HepG2 (cell line): Measurements from ENCODE around the gene CDH13. TPM values are rescaled to one million over a fixed set of nuclear protein-coding genes. Genes with fewer than 3 reads are reported as not detected.

Experiments used
- ATAC-seq: fragments of 200-7000 bp; cut with Tn5 transposase; 3 replicates; pipeline ENCODE4 v1.9.1; 2020; ENCODE audit warnings: mild to moderate bottlenecking, moderate library complexity
- BruUV-seq: library from RNA; stranded (reverse); fragments of 400-500 nt; replicated peaks from 2 replicates; lab custom pipeline; 2021; lab: Mats Ljungman, UMichigan
- CTCF ChIA-PET: fragments of 300-600 bp; formaldehyde crosslinking; extraction: SDS; loops from one replicate; lab custom pipeline; 2021; ENCODE audit warnings: low total read pairs, inconsistent platforms, low intra/inter-chr PET ratio; lab: Yijun Ruan, JAX
- POLR2A ChIA-PET: fragments of 350-600 bp; sonication (Branson Sonifier 250); formaldehyde crosslinking; loops from one replicate; lab custom pipeline; 2020; ENCODE audit warnings: antibody characterized with exemption, inconsistent platforms; lab: Yijun Ruan, JAX
- DNase-seq: peaks from one replicate; pipeline ENCODE4 v3.0.0-alpha.2; 2015; ENCODE audit warnings: low spot score
- FAIRE-seq: peaks from 3 replicates; lab custom pipeline; 2011; peaks lifted over from hg19 to GRCh38; lab: Jason Lieb, UNC
- H2AFZ ChIP-seq: one replicate; pipeline ENCODE4 v1.6.1; 2011; ENCODE audit warnings: low read length, inconsistent platforms
- H3K27ac ChIP-seq: fragments of 300-600 bp; 3 replicates; pipeline ENCODE4 v1.8.0; 2011; ENCODE audit warnings: mixed run types, mild to moderate bottlenecking, mixed read lengths, low read length, inconsistent platforms; ENCODE audit not compliant: insufficient read depth; ENCODE audit errors: extremely low read length
- H3K27me3 ChIP-seq, 2 experiments: fragments of 200-600 bp in 1 of 2; 2 replicates in 1 of 2; 3 replicates in 1 of 2; pipeline versions ENCODE4 v1.6.0 to v1.8.0; 2011; ENCODE audit warnings: low read length in 2 of 2, mild to moderate bottlenecking in 2 of 2, moderate library complexity in 2 of 2, inconsistent platforms in 1 of 2; ENCODE audit not compliant: insufficient read depth in 2 of 2, control insufficient read depth in 1 of 2
- H3K36me3 ChIP-seq, 2 experiments: fragments of 200-600 bp in 1 of 2; replicated peaks in 1 of 2; 2 replicates in 1 of 2; 3 replicates in 1 of 2; pipeline versions ENCODE4 v1.5.1 to v1.8.0; 2011; ENCODE audit warnings: low read length in 2 of 2, inconsistent platforms in 1 of 2; ENCODE audit not compliant: insufficient read depth in 2 of 2, control insufficient read depth in 1 of 2
- H3K4me1 ChIP-seq: 2 replicates; pipeline ENCODE4 v1.5.1; 2012; ENCODE audit warnings: low read length, inconsistent platforms; ENCODE audit not compliant: insufficient read depth
- H3K4me2 ChIP-seq: 2 replicates; pipeline ENCODE4 v1.6.0; 2011; ENCODE audit warnings: low read depth, low read length, inconsistent platforms
- H3K4me3 ChIP-seq, 3 experiments: fragments of 200-600 bp in 1 of 3; sonication (generic), shearing (Covaris generic) in 1 of 3; replicated peaks in 1 of 3; 2 replicates each; pipeline ENCODE4 v1.5.1; 2011 to 2016; ENCODE audit warnings: low read length in 3 of 3, inconsistent platforms in 2 of 3, low read depth in 2 of 3, mild to moderate bottlenecking in 2 of 3, control low read depth in 1 of 3, mixed read lengths in 1 of 3; ENCODE audit not compliant: insufficient read depth in 1 of 3
- H3K79me2 ChIP-seq: one replicate; pipeline ENCODE4 v1.6.1; 2011; ENCODE audit warnings: low read length, inconsistent platforms; ENCODE audit not compliant: insufficient read depth
- H3K9ac ChIP-seq: 2 replicates; pipeline ENCODE4 v1.6.0; 2011; ENCODE audit warnings: mild to moderate bottlenecking, low read depth, low read length, inconsistent platforms; ENCODE audit not compliant: insufficient read depth
- H3K9me3 ChIP-seq: 2 replicates; pipeline ENCODE4 v1.5.1; 2012; ENCODE audit warnings: mild to moderate bottlenecking, low read length
- H4K20me1 ChIP-seq: 2 replicates; pipeline ENCODE4 v1.6.0; 2011; ENCODE audit warnings: inconsistent platforms, mild to moderate bottlenecking, low read length, moderate library complexity; ENCODE audit not compliant: insufficient read depth
- CCAR2 ChIP-seq: fragments of 200-400 bp; formaldehyde crosslinking; optimal IDR thresholded peaks from 2 replicates; pipeline ENCODE3; 2018; ENCODE audit warnings: low read depth, mild to moderate bottlenecking, low read length, moderate library complexity
- EHMT2 ChIP-seq: fragments of 200-600 bp; sonication (generic); IDR thresholded peaks from 2 replicates; pipeline ENCODE4 v1.7.0; 2017; ENCODE audit warnings: antibody characterized with exemption, low read depth, low read length, borderline replicate concordance
- MED8 ChIP-seq: sonication (generic); formaldehyde crosslinking; IDR thresholded peaks from 2 replicates; pipeline ENCODE4 v1.8.1; 2023; ENCODE audit warnings: mild to moderate bottlenecking, missing genetic modification reagents; ENCODE audit not compliant: insufficient replicate concordance
- NFE2 ChIP-seq: sonication (generic); formaldehyde crosslinking; IDR thresholded peaks from 2 replicates; pipeline ENCODE4 v1.4.0; 2020; ENCODE audit warnings: missing genetic modification reagents
- PRPF4 ChIP-seq: fragments of 200-400 bp; formaldehyde crosslinking; IDR thresholded peaks from 2 replicates; pipeline ENCODE4 v1.6.1; 2016; ENCODE audit warnings: low read length, low read depth; ENCODE audit not compliant: poor library complexity, severe bottlenecking
- RFX3 ChIP-seq: IDR thresholded peaks from 2 replicates; pipeline ENCODE4 v1.6.1; 2016; ENCODE audit warnings: missing biosample characterization, missing genetic modification reagents
- ZNF24 ChIP-seq: fragments of 450-650 bp; IDR thresholded peaks from 2 replicates; pipeline ENCODE4 v1.6.1; 2017; ENCODE audit warnings: antibody characterized with exemption, mild to moderate bottlenecking
- ZNF260 ChIP-seq: sonication (generic); formaldehyde crosslinking; IDR thresholded peaks from 2 replicates; pipeline ENCODE4 v1.4.0; 2020; ENCODE audit warnings: missing genetic modification reagents, low read depth, mild to moderate bottlenecking, borderline replicate concordance
- ZNF512 ChIP-seq: sonication (generic); formaldehyde crosslinking; IDR thresholded peaks from 2 replicates; pipeline ENCODE4 v1.4.0; 2020; ENCODE audit warnings: mild to moderate bottlenecking, missing genetic modification reagents
- ZNF761 ChIP-seq: sonication (generic); formaldehyde crosslinking; conservative IDR thresholded peaks from 2 replicates; pipeline ENCODE4 v1.4.0; 2020; ENCODE audit warnings: mild to moderate bottlenecking, missing genetic modification reagents
- ZSCAN12 ChIP-seq: sonication (generic); formaldehyde crosslinking; IDR thresholded peaks from 2 replicates; pipeline ENCODE4 v1.9.0; 2021; ENCODE audit warnings: mild to moderate bottlenecking, missing genetic modification reagents
- WGBS: methylation state at CpG from one replicate; pipeline ENCODE4 v1.1.6; 2017; ENCODE audit warnings: low lambda C conversion rate; 5-methylcytosine and 5-hydroxymethylcytosine counted together
- in situ Hi-C: cut with HindIII; loops from 2 replicates; pipeline ENCODE4 v1.10.0; 2017; ENCODE audit warnings: low pct_unique_long_range_greater_than_20kb; ENCODE audit not compliant: extremely low pct_ligation_motif_present
- intact Hi-C: fragments of 100-400 bp; cut with micrococcal nuclease; formaldehyde crosslinking; loops from one replicate; pipeline ENCODE4 v1.10.0; 2022; ENCODE audit not compliant: unreplicated experiment
- polyA plus RNA-seq, 8 experiments: library from polyadenylated mRNA; depleted of rRNA in 3 of 8; stranded (reverse) in 7 of 8; unstranded in 1 of 8; fragments of >200 nt; fragmentation: Illumina TruSeq in 4 of 8; extraction: Trizol in 4 of 8; gene quantifications; 2 replicates each; pipeline versions ENCODE4 v1.2.1 to v1.2.3, GENCODE V29; 2011 to 2016; ENCODE audit warnings: low read depth in 4 of 8, missing spikeins in 1 of 8, mixed read lengths in 1 of 8; ENCODE audit not compliant: insufficient read depth in 1 of 8
- total RNA-seq, 5 experiments: library from RNA; depleted of rRNA; stranded (reverse); fragments of >200 nt; fragmentation: Illumina TruSeq; extraction: Trizol; gene quantifications; 2 replicates each; pipeline ENCODE4 v1.2.3, GENCODE V29; 2016; ENCODE audit warnings: low read depth in 1 of 5

CDH13 gene
- total and polyA plus RNA-seq, 2 of the 13 experiments (the other 11 are each of a cell fraction or from before 2014, with no cell fraction given) = not detected

- intact Hi-C loops (no loop called here), in situ Hi-C loops (no loop called here)
- Histone ChIP-seq H3K27me3 (no peaks in the 10 kb centered on the region), H3K36me3 (no peaks in the 10 kb centered on the region), H3K79me2 (no peaks in the 10 kb centered on the region), H2AFZ (no peak overlapping the region), H3K4me3 (no peak overlapping the region), H3K4me2 (no peak overlapping the region), H3K9me3 (no peaks in the 10 kb centered on the region), H4K20me1 (no peaks in the 10 kb centered on the region), H3K9ac (no peak overlapping the region), H3K4me1 (no peaks in the 10 kb centered on the region), H3K27ac (no peak overlapping the region)
- no TSS peak for BruUV-seq
- ChIA-PET CTCF (no interaction called here), POLR2A (no interaction called here)
- ATAC-seq (no peak), DNase-seq (no peak), FAIRE-seq (no peak)
- 21% methylated on average over 3 of the region's 3 CpGs for WGBS
- TF ChIP-seq ZNF260 (CRISPR knock-in tag) = no peak
- no peak for TF ChIP-seq ZNF24
- no peak for TF ChIP-seq PRPF4
- no peak for TF ChIP-seq RFX3 (CRISPR knock-in tag)
- no peak for TF ChIP-seq NFE2 (CRISPR knock-in tag)
- TF ChIP-seq ZNF761 (CRISPR knock-in tag) = no peak
- TF ChIP-seq MED8 (CRISPR knock-in tag) = no peak
- TF ChIP-seq CCAR2 = no peak
- TF ChIP-seq ZNF512 (CRISPR knock-in tag) = no peak
- TF ChIP-seq ZSCAN12 = no peak
- TF ChIP-seq EHMT2 = no peak
Observed at GRCh38 chr16:82772215-82772614, 145.4 kb downstream of the CDH13 start.
